A549 treated with ZK216348 at 1 μM for 4 hours (cell line): ENCODE data around the gene MAS1L. TPM values are rescaled to one million over a fixed set of nuclear protein-coding genes. Genes with fewer than 3 reads are reported as not detected.

Experiments
- total RNA-seq: library from RNA; stranded (reverse); fragments of 200-300 nt; extraction: Qiagen RNA extraction; gene quantifications from 5 replicates; pipeline ENCODE4 v1.2.3, GENCODE V29; 2022; ENCODE audit warnings: low read depth

Gene MAS1L, protein sequence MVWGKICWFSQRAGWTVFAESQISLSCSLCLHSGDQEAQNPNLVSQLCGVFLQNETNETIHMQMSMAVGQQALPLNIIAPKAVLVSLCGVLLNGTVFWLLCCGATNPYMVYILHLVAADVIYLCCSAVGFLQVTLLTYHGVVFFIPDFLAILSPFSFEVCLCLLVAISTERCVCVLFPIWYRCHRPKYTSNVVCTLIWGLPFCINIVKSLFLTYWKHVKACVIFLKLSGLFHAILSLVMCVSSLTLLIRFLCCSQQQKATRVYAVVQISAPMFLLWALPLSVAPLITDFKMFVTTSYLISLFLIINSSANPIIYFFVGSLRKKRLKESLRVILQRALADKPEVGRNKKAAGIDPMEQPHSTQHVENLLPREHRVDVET
- total RNA-seq = not detected in 5 replicates

DNA sequence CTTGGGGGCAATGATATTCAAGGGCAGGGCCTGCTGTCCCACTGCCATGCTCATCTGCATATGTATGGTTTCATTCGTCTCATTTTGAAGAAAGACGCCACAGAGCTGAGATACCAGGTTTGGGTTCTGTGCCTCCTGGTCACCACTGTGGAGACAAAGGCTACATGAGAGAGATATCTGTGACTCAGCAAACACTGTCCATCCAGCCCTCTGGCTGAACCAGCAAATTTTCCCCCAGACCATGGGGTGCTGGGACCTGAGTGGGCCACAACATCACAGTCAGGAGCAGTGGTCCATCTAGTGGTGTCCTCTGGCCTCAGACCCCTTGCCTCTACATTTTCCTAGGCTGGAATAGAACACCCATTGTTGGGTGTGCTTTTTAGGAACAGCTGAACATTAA is at the start of gene MAS1L:
MAS1L (minus strand) TSS at position 297 of the 400 bp plus-strand sequence; CDS start at position 243, 54 bp downstream.

DNA sequence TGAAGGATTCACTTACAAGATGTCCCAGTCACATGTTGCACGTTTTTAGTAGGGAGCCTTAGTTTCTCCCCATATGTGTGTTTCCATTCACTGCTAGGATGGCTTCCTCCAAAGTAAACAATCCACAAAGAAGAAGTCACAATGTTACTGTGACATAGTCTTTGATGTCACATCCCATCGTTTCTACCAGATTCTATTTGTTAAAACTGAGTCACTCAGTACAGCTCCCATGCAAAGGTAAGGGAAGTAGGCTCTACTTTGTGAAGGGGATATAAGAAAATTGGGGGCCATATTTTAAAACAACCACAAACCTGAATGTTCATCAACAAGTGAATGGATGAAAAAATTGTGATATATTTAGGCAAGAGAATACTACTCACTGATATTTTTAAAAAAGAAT is 30.8 kb downstream of the MAS1L start, which contains the start of the genes OR11A1 and OR2H1:
OR11A1 (minus strand) TSS at position 101 of the 400 bp plus-strand sequence. CDS start 29,430 bp downstream, outside the sequence.
OR2H1 (plus strand) TSS at position 185 of the 400 bp plus-strand sequence. CDS start 4,615 bp downstream, outside the sequence.

DNA sequence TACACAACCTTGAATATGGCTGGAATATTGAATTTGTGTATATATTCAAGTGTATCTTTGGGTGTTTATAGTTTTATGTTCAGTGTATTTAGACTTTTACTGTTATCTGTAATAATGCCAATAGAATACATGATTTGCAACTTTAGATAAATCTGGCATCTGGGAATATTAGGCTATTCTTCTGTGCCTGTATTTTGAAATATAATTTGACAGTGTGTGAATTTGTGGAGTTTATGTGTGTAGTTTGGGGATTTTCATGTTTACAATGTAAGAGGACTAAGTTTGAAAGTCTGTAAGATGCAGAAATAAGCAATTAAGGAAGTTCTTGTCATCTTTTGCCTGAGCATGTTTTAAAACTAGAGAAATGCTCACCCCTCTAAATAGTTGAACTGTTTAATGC is 48.8 kb downstream of the MAS1L start, which contains the start of gene OR10C1:
OR10C1 (plus strand) TSS at position 301 of the 400 bp plus-strand sequence. CDS start 710 bp downstream, outside the sequence.

Other genes with a start within 250 kb of the MAS1L start
- not detected in 5 replicates for gene OR14J1, start 186.3 kb downstream of the MAS1L start, total RNA-seq
- not detected in 5 replicates for gene OR5V1, start 119.1 kb downstream of the MAS1L start, total RNA-seq
- gene OR12D3, start 112.7 kb downstream of the MAS1L start, total RNA-seq = not detected in 5 replicates
- gene OR12D2, start 92.3 kb downstream of the MAS1L start, total RNA-seq = not detected in 5 replicates
- gene OR12D1, start 73.0 kb downstream of the MAS1L start, total RNA-seq = not detected in 5 replicates
- gene OR10C1, start 48.6 kb downstream of the MAS1L start, total RNA-seq = not detected in 5 replicates
- gene OR11A1, start 30.9 kb downstream of the MAS1L start, total RNA-seq = not detected in 5 replicates
- gene OR2H1, start 30.8 kb downstream of the MAS1L start, total RNA-seq = not detected in 5 replicates
- gene UBD, start 71.8 kb upstream of the MAS1L start, total RNA-seq = 0.35 to 0.74 TPM (median 0.53 TPM) in 5 replicates
- gene OR2H2, start 97.2 kb upstream of the MAS1L start, total RNA-seq = not detected in 5 replicates
- gene GABBR1, start 145.2 kb upstream of the MAS1L start, total RNA-seq = 3.7 to 8.2 TPM (median 5.7 TPM) in 5 replicates
- gene MOG, start 169.1 kb upstream of the MAS1L start, total RNA-seq = not detected in 5 replicates
- not detected in 5 replicates for gene ZFP57, start 193.2 kb upstream of the MAS1L start, total RNA-seq
- gene HLA-F, start 235.5 kb upstream of the MAS1L start, total RNA-seq = 2.5 to 7.5 TPM (median 4.9 TPM) in 5 replicates